CD4-positive, CD25-positive, alpha-beta regulatory T cell (primary cell): ENCODE data around the gene TMEM243. TPM values are rescaled to one million over a fixed set of nuclear protein-coding genes. Genes with fewer than 3 reads are reported as not detected.
A peak's percentile ranks its signal among the peaks of the same experiment; 100 is the strongest.

Experiments
- ATAC-seq, 2 donors: fragments of 150-1000 bp; cut with Tn5 transposase; one replicate each; pipeline ENCODE4 v1.10.0; 2021; ENCODE audit warnings: low read depth in 2 of 2, moderate number of reproducible peaks in 2 of 2, moderate library complexity in 1 of 2
- DNase-seq, 3 donors: peaks; one replicate each; pipeline versions ENCODE4 v3.0.0 to v3.0.0-alpha.2; 2012 to 2022; ENCODE audit warnings: mixed read lengths in 1 of 3
- H3K27ac ChIP-seq: one replicate; pipeline ENCODE4 v1.7.0; 2013; ENCODE audit warnings: mild to moderate bottlenecking, low read length; ENCODE audit not compliant: insufficient read depth, poor library complexity, severe bottlenecking
- H3K27me3 ChIP-seq: one replicate; pipeline ENCODE4 v1.7.0; 2013; ENCODE audit warnings: low read length; ENCODE audit not compliant: control insufficient read depth, insufficient read depth
- H3K36me3 ChIP-seq: one replicate; pipeline ENCODE4 v1.7.0; 2013; ENCODE audit warnings: mild to moderate bottlenecking, low read length, moderate library complexity; ENCODE audit not compliant: control insufficient read depth, insufficient read depth
- H3K4me1 ChIP-seq: 2 replicates; pipeline ENCODE4 v1.7.0; 2013; ENCODE audit warnings: mild to moderate bottlenecking, low read length; ENCODE audit not compliant: insufficient read depth, control insufficient read depth, poor library complexity, severe bottlenecking
- H3K4me3 ChIP-seq: one replicate; pipeline ENCODE4 v1.7.0; 2013; ENCODE audit warnings: low read depth, mild to moderate bottlenecking, low read length, moderate library complexity
- H3K9me3 ChIP-seq, 2 experiments: 1 replicate in 1 of 2; 2 replicates in 1 of 2; pipeline ENCODE4 v1.7.0; 2013; ENCODE audit warnings: low read length in 2 of 2, mild to moderate bottlenecking in 1 of 2, moderate library complexity in 1 of 2; ENCODE audit not compliant: control insufficient read depth in 2 of 2
- H3K27ac Mint-ChIP-seq, 3 donors: one replicate each; pipeline ENCODE4 v1.8.0; 2020 to 2022; ENCODE audit warnings: mild to moderate bottlenecking in 3 of 3, mixed read lengths in 3 of 3, moderate library complexity in 2 of 3
- H3K27me3 Mint-ChIP-seq: one replicate; pipeline ENCODE4 v1.8.0; 2022; ENCODE audit warnings: mild to moderate bottlenecking, mixed read lengths
- H3K36me3 Mint-ChIP-seq: one replicate; pipeline ENCODE4 v1.8.0; 2020; ENCODE audit warnings: mixed read lengths
- H3K4me1 Mint-ChIP-seq, 4 donors: one replicate each; pipeline ENCODE4 v1.8.0; 2020 to 2022; ENCODE audit warnings: mixed read lengths in 4 of 4, mild to moderate bottlenecking in 1 of 4
- H3K4me3 Mint-ChIP-seq, 4 donors: one replicate each; pipeline ENCODE4 v1.8.0; 2020 to 2022; ENCODE audit warnings: mild to moderate bottlenecking in 4 of 4, mixed read lengths in 4 of 4, moderate library complexity in 3 of 4
- H3K9me3 Mint-ChIP-seq, 7 donors: one replicate each; pipeline ENCODE4 v1.8.0; 2020 to 2022; ENCODE audit warnings: mixed read lengths in 7 of 7, mild to moderate bottlenecking in 3 of 7, moderate library complexity in 2 of 7
- polyA plus RNA-seq, 4 donors: library from polyadenylated mRNA; unstranded; fragments of 300-500 nt; fragmentation: Illumina TruSeq; gene quantifications; one replicate each; pipeline ENCODE4 v1.2.3, GENCODE V29; 2021
- total RNA-seq: library from RNA; stranded (reverse); gene quantifications from one replicate; pipeline ENCODE4 v1.2.3, GENCODE V29; 2022

The TMEM243 gene
- total and polyA plus RNA-seq, 5 donors from 2014 or later: 56.9 to 98.0 (median 78.7) TPM

DNA sequence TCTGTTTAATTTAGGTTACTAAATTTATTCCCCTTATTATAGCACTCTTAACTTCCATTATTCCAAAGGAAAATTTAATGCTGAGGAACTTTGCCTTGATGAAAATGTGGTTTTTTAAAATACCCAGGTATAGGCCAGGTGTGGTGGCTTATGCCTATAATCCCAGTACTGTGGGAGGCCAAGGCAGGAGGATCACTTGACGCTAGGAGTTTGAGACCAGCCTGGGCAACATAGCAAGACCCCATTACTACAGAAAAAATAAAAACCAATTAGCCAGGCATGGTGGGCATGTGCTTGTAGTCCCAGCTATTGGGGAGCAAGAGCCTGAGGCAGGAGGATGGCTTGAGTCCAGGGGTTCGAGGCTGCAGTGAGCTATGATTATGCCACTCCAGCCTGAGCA lies 32.4 kb downstream of the TMEM243 start:
- Histone ChIP-seq H3K9me3 (no peaks in the 10 kb centered on the region), H3K36me3 (peaks cover 89% of the 10 kb centered on the region), H3K27me3 (no peaks in the 10 kb centered on the region), H3K4me3 (no peak overlapping the region), H3K27ac (no peak overlapping the region), H3K4me1 (no peaks in the 10 kb centered on the region)
- ATAC-seq: no peak
- no peak overlapping the region for H3K4me3 Mint-ChIP-seq
- H3K27ac Mint-ChIP-seq: no peak overlapping the region
- no peak for DNase-seq
- H3K4me1 Mint-ChIP-seq: peaks cover 19 to 36% (median 31%) of the 10 kb centered on the region in 4 donors
- peaks cover 72% of the 10 kb centered on the region for H3K36me3 Mint-ChIP-seq
- H3K9me3 Mint-ChIP-seq: peaks cover 0 to 3% (median 0%) of the 10 kb centered on the region in 7 donors
- no peaks in the 10 kb centered on the region for H3K27me3 Mint-ChIP-seq

GRCh38 chr7:87179180-87179579 lies 40.4 kb downstream of the TMEM243 start:
- H3K36me3 Mint-ChIP-seq: peaks cover 51% of the 10 kb centered on the region
- H3K27ac ChIP-seq: no peak overlapping the region
- H3K36me3 ChIP-seq: peaks cover 74% of the 10 kb centered on the region
- H3K9me3 Mint-ChIP-seq: no peaks in the 10 kb centered on the region
- no peaks in the 10 kb centered on the region for H3K27me3 ChIP-seq
- no peaks in the 10 kb centered on the region for H3K4me1 ChIP-seq
- H3K4me1 Mint-ChIP-seq: peaks cover 29 to 38% (median 31%) of the 10 kb centered on the region in 4 donors
- H3K9me3 ChIP-seq: no peaks in the 10 kb centered on the region
- DNase-seq (no peak), ATAC-seq (no peak)
- H3K4me3 Mint-ChIP-seq: no peak overlapping the region
- H3K27me3 Mint-ChIP-seq: no peaks in the 10 kb centered on the region
- H3K27ac Mint-ChIP-seq: peak overlapping the region in 1 of 3 donors; percentile 52
- no peak overlapping the region for H3K4me3 ChIP-seq

GRCh38 chr7:87178320-87178719 lies 41.2 kb downstream of the TMEM243 start:
- no peak overlapping the region for H3K4me3 Mint-ChIP-seq
- H3K27me3 ChIP-seq: no peaks in the 10 kb centered on the region
- H3K36me3 ChIP-seq: peaks cover 74% of the 10 kb centered on the region
- peaks cover 49% of the 10 kb centered on the region for H3K36me3 Mint-ChIP-seq
- ATAC-seq: no peak
- no peaks in the 10 kb centered on the region for H3K27me3 Mint-ChIP-seq
- H3K4me1 ChIP-seq: no peaks in the 10 kb centered on the region
- H3K9me3 ChIP-seq: no peaks in the 10 kb centered on the region
- H3K27ac Mint-ChIP-seq: peak overlapping the region in 1 of 3 donors; percentile 45
- H3K9me3 Mint-ChIP-seq: no peaks in the 10 kb centered on the region
- no peak overlapping the region for H3K4me3 ChIP-seq
- H3K27ac ChIP-seq: no peak overlapping the region
- H3K4me1 Mint-ChIP-seq: peaks cover 29 to 35% (median 34%) of the 10 kb centered on the region in 4 donors
- DNase-seq: no peak

DNA sequence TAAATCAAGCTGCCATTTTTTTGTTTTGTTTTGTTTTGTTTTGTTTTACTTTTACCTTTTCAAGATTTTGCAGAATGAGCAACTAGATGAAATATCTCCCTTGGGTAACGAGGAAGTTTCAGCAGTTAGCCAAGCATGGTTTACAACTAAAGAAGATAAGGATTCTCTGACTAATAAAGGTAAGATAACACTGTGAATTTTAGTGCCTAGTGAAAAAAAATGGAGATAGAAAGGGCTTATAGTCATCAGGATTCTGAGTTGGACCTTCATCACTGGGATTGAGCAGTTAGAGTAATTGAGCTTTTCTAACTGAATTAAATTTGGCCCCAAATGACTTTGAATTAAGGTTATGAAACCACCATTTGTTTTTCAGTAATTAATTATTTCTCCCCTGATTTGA lies 46.1 kb downstream of the TMEM243 start:
- no peak for DNase-seq
- H3K36me3 Mint-ChIP-seq: peaks cover 51% of the 10 kb centered on the region

GRCh38 chr7:87171282-87171934 lies 48.1 kb downstream of the TMEM243 start:
- H3K27ac Mint-ChIP-seq: peak overlapping the region in 1 of 3 donors; percentile 81
- Histone ChIP-seq H3K9me3 (no peaks in the 10 kb centered on the region), H3K4me1 (no peaks in the 10 kb centered on the region)

More for the DNA sequence above, 46.1 kb downstream of the TMEM243 start:
- no peak for ATAC-seq
- Histone ChIP-seq H3K36me3 (peaks cover 85% of the 10 kb centered on the region), H3K4me3 (no peak overlapping the region), H3K27ac (no peak overlapping the region), H3K4me1 (no peaks in the 10 kb centered on the region), H3K9me3 (no peaks in the 10 kb centered on the region), H3K27me3 (no peaks in the 10 kb centered on the region)
- Mint-ChIP-seq H3K9me3 (no peaks in the 10 kb centered on the region), H3K27ac (peak overlapping the region in 2 of 3 donors; percentile 2 to 16), H3K4me3 (no peak overlapping the region), H3K27me3 (no peaks in the 10 kb centered on the region), H3K4me1 (peaks cover 33 to 45% (median 36%) of the 10 kb centered on the region in 4 donors)

DNA sequence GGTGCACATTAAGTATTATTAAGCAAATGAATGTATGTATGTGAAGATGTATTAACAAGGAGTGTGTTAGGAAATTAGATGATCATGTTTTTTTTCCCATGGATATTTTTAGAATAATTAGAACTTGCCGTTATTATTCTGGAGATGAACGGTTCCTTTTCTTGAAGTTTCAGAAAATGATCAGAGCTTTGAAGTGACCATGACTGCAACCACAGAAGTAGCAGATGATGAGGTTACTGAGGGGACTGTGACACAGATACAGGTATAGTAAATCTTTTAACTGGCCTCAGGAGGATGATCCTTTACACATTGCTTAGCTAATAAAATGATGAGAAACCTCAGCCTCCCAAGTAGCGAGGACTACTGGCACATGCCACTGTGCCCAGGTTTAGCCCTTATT lies 48.7 kb downstream of the TMEM243 start:
- Histone ChIP-seq H3K4me1 (no peaks in the 10 kb centered on the region), H3K36me3 (peaks cover 96% of the 10 kb centered on the region), H3K27ac (no peak overlapping the region), H3K4me3 (no peak overlapping the region), H3K27me3 (no peaks in the 10 kb centered on the region), H3K9me3 (no peaks in the 10 kb centered on the region)
- H3K9me3 Mint-ChIP-seq: no peaks in the 10 kb centered on the region
- H3K27ac Mint-ChIP-seq: peak overlapping the region in 2 of 3 donors; percentile 3 to 81
- no peak for DNase-seq
- H3K4me3 Mint-ChIP-seq: no peak overlapping the region
- H3K27me3 Mint-ChIP-seq: no peaks in the 10 kb centered on the region
- peaks cover 24 to 38% (median 33%) of the 10 kb centered on the region in 4 donors for H3K4me1 Mint-ChIP-seq
- H3K36me3 Mint-ChIP-seq: peaks cover 60% of the 10 kb centered on the region
- no peak for ATAC-seq

More at GRCh38 chr7:87171282-87171934, 48.1 kb downstream of the TMEM243 start:
- Histone ChIP-seq H3K27me3 (no peaks in the 10 kb centered on the region), H3K27ac (no peak overlapping the region), H3K4me3 (no peak overlapping the region), H3K36me3 (peaks cover 94% of the 10 kb centered on the region)
- H3K27me3 Mint-ChIP-seq: no peaks in the 10 kb centered on the region
- ATAC-seq (no peak), DNase-seq (no peak)
- H3K9me3 Mint-ChIP-seq: no peaks in the 10 kb centered on the region
- H3K4me3 Mint-ChIP-seq: no peak overlapping the region
- peaks cover 29 to 38% (median 36%) of the 10 kb centered on the region in 4 donors for H3K4me1 Mint-ChIP-seq
- H3K36me3 Mint-ChIP-seq: peaks cover 57% of the 10 kb centered on the region

DNA sequence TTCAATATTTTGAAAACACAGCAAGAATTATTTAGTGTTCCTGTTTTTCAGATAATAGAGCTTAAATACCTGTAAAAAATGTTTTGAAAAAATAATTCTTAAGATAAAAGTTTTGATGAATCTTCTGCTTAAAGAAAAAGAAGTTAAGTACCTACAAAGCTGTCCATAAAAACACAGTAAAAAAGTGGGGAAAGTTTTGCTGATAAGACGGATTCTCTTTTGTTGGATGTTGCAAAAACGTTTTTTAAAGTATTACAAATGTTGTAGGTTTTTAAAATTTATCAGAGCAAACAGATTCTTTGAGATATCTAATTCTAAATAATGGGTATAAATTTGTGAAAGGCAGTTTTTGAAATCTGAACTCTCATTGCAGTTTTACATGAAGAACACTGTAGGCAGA lies 55.1 kb downstream of the TMEM243 start:
- H3K27me3 ChIP-seq: no peaks in the 10 kb centered on the region
- H3K4me3 ChIP-seq: no peak overlapping the region
- ATAC-seq: no peak
- H3K27ac Mint-ChIP-seq: no peak overlapping the region
- no peak overlapping the region for H3K4me3 Mint-ChIP-seq
- no peaks in the 10 kb centered on the region for H3K9me3 ChIP-seq
- no peaks in the 10 kb centered on the region for H3K9me3 Mint-ChIP-seq
- peaks cover 32 to 65% (median 47%) of the 10 kb centered on the region in 4 donors for H3K4me1 Mint-ChIP-seq
- no peak overlapping the region for H3K27ac ChIP-seq
- DNase-seq: no peak
- H3K27me3 Mint-ChIP-seq: no peaks in the 10 kb centered on the region
- peaks cover 65% of the 10 kb centered on the region for H3K36me3 ChIP-seq
- H3K4me1 ChIP-seq: peaks cover 12% of the 10 kb centered on the region
- H3K36me3 Mint-ChIP-seq: peaks cover 54% of the 10 kb centered on the region

GRCh38 chr7:87159538-87159937 lies 60.0 kb downstream of the TMEM243 start:
- Histone ChIP-seq H3K4me1 (peaks cover 42% of the 10 kb centered on the region), H3K36me3 (peaks cover 17% of the 10 kb centered on the region), H3K9me3 (no peaks in the 10 kb centered on the region), H3K27me3 (no peaks in the 10 kb centered on the region), H3K27ac (no peak overlapping the region), H3K4me3 (peak overlapping the region; percentile 22)
- Mint-ChIP-seq H3K9me3 (no peaks in the 10 kb centered on the region), H3K4me1 (peaks cover 45 to 80% (median 68%) of the 10 kb centered on the region in 4 donors), H3K27ac (peak overlapping the region in 1 of 3 donors; percentile 4), H3K4me3 (no peak overlapping the region), H3K36me3 (peaks cover 20% of the 10 kb centered on the region), H3K27me3 (no peaks in the 10 kb centered on the region)
- DNase-seq (no peak), ATAC-seq (no peak)
